GM10847 (cell line): ENCODE data around the gene ZNF280C.

Source experiments
- POLR2A ChIP-seq: IDR thresholded peaks from 2 replicates; pipeline ENCODE4 v1.6.1; 2011; ENCODE audit not compliant: insufficient read length; ENCODE audit errors: extremely low read depth

Gene ZNF280C

GRCh38 chrX:130196466-130196865 is 72.2 kb downstream of the ZNF280C start:
- TF ChIP-seq POLR2A, result no peak

- TF ChIP-seq POLR2A, result no peak
Measured at GRCh38 chrX:130190801-130191200, 77.9 kb downstream of the ZNF280C start.

GRCh38 chrX:130186651-130187050 is 82.0 kb downstream of the ZNF280C start:
- TF ChIP-seq POLR2A, result no peak

GRCh38 chrX:130184857-130185256 is 83.8 kb downstream of the ZNF280C start:
- no peak for TF ChIP-seq POLR2A

GRCh38 chrX:130184168-130184567 is 84.5 kb downstream of the ZNF280C start:
- no peak for TF ChIP-seq POLR2A

GRCh38 chrX:130179579-130180215 is 89.0 kb downstream of the ZNF280C start:
- no peak for TF ChIP-seq POLR2A

GRCh38 chrX:130179170-130179569 is 89.5 kb downstream of the ZNF280C start:
- TF ChIP-seq POLR2A, result no peak

GRCh38 chrX:130176942-130177341 is 91.8 kb downstream of the ZNF280C start:
- no peak for TF ChIP-seq POLR2A

- no peak for TF ChIP-seq POLR2A
Measured at GRCh38 chrX:130176354-130176776, 92.3 kb downstream of the ZNF280C start.

GRCh38 chrX:130174937-130175336 is 93.8 kb downstream of the ZNF280C start:
- no peak for TF ChIP-seq POLR2A

- no peak for TF ChIP-seq POLR2A
Measured at GRCh38 chrX:130174045-130174704, 94.5 kb downstream of the ZNF280C start.

GRCh38 chrX:130173190-130173895 is 95.4 kb downstream of the ZNF280C start:
- TF ChIP-seq POLR2A, result no peak

GRCh38 chrX:130172127-130172845 is 96.4 kb downstream of the ZNF280C start:
- TF ChIP-seq POLR2A, result no peak

GRCh38 chrX:130171446-130172126 is 97.1 kb downstream of the ZNF280C start, which contains the start of gene RAB33A:
RAB33A (plus strand) TSS chrX:130171962; CDS start chrX:130172063, 101 bp downstream.
- TF ChIP-seq POLR2A, result peak; percentile 13
